ENCODE measurements around the gene LURAP1L.
"Not testable (repeated sequence)": the region's sequence is repeated elsewhere in the genome, so short reads cannot be mapped to it uniquely, and the experiment has no call there.

The LURAP1L gene

GRCh38 chr9:12859704-12860251 is 85.0 kb downstream of the LURAP1L start:
- peak; percentile 80 for DNase-seq (ENCODE audit: low spot score)

GRCh38 chr9:12860998-12861397 is 86.2 kb downstream of the LURAP1L start:
- DNase-seq (ENCODE audit: low spot score): no peak

- no peak for DNase-seq (ENCODE audit: low spot score)
Measured at GRCh38 chr9:12862611-12863410, 88.0 kb downstream of the LURAP1L start.

GRCh38 chr9:12863618-12864017 is 88.8 kb downstream of the LURAP1L start:
- DNase-seq (ENCODE audit: low spot score): no peak

GRCh38 chr9:12865380-12865779 is 90.6 kb downstream of the LURAP1L start:
- not testable (repeated sequence) for DNase-seq (ENCODE audit: low spot score)

All from kidney tubule cell (primary cell).